Globus pallidus (tissue), 1 donor: ENCODE data around the gene ARID5B.

Source experiments
- DNase-seq: peaks from one replicate; pipeline ENCODE4 v3.0.0-alpha.2; 2015; ENCODE audit warnings: low spot score

ARID5B gene

DNA sequence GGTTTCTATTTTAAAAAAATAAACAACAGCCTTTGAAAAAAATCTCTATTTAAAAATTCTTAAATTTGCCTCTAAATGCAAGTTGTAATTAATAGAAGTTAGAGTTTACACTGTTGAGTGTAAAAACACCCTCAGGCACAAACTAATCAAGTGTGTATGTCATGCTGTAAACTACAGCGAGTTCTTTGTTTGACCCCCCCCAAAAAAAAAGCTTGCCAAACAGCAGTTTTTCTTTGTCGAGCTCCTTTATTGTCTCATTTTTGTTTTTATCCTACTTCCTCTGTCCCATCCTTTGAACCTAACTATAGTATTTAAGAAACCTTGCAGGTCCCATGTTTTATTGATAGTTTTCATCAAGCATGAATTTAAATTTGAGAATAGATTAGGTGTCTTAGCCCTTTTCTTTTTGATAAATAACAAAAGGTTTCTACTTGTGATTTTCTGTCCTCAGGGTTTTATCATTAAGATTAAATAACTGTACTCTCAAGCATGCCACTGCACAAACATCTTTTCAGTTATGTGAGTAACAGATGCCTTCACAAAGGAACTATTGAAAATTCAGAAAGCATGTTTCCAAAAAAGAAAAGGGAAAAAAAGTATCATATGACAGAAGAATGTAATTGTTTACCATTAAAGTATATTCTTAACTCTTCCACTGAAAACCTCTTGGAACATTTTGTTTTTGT is 176.0 kb downstream of the ARID5B start:
- DNase-seq: peak; percentile 52

DNA sequence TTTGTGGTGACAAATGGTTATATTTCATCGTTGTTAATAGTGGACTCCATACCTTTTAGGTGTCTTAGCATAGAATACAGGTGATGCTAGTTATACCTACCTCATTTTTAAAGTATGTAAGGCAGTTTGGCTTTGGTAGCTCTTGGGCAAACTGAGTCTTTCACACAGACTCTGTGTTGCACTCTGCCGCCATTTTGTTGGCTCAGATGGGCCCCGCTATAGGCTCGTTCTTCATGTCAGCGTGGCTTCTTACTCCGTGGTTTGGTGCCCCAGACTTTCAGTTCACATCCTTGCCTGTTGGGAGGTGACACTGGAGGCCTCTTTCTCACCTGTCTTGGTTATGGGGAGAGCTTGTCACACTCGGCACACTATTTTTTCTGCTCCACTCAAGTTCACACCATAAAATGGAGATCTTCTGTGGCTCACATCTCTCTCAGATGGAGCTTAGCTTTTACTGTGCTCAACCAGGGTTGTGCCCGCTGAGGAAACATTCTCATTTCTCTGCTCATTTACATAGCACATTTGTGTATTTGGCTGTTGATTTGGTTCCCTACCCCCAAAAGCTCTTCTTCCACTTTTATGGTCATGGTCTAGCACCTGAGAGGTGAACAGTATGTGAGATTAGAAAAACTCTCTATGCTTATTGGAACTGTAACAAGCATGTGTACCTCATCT is 178.5 kb downstream of the ARID5B start:
- no peak for DNase-seq

DNA sequence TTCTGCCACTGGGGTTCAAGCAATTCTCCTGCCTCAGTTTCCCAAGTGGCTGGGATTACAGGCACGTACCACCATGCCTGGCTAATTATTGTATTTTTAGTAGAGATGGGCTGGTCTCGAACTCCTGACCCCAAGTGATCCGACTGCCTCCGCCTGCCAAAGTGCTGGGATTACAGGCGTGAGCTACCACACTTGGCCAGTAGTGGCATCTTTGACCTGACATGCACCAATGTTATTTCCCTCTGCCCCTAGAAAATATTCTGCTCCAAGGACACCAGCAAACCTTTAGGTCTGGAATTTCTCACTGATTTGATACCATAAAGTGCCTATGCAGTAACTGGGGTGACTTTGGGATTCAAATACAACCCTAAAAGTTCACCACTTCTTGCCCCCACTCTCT is 179.4 kb downstream of the ARID5B start:
- no peak for DNase-seq

DNA sequence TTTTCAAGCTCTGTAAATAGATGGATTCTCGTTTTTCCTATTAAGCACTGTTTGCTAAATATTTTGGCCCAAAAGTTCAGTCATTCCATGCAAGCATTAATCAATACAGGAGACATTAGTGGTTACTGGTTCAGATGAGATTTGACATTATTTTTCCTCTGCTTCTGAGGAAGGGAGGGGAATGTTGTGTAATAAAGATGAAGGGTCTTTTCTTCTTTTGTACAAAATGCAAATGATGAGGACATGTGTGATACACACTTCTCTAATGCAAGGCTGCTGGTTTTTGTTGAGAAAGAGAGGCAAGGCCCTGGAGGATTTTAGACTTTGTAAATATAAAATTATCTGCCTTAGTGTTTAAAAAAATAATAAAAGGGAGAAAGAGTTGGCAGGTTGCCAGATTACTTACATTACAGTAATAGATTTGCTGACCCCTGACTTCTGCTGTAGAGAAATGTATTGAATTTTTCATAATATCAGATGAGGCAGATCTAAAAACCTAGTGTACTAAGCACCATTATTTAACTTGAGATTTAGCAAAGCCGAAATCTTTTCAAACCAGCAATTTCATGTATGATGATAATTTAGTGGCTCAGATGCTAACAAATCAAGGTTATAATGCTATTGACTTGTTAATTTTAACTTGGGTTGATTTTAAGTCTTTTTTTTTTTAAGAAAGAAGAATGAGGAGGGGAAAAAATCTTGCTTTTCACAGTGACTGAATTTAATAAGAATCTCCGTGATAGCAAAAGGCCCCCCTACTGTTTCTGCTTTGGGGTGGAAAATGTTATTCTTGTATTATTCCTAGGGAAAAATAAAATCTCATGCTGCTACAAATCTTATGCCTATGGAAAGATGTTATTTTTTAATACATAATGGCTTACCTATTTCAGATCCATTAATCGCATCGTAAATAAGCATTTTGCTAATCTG is 180.1 kb downstream of the ARID5B start:
- DNase-seq: no peak

DNA sequence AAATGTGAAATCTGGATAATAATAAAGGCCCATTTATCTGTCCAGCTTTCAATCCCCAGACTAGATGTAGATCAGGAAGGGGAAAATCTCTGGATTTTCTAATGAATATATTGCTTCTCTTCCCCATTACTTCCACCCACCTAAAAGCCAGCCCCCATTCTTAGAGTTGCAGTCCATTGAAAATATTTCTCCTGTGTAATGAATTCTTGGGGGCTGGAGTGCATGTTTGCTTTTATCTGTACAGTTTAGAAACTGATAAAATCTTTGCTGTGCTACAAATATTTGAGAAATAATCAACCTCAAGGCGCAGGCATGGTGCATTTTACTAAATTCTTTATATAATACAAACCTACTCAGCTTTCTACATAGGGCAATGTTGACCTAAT is 180.8 kb downstream of the ARID5B start:
- DNase-seq: no peak

DNA sequence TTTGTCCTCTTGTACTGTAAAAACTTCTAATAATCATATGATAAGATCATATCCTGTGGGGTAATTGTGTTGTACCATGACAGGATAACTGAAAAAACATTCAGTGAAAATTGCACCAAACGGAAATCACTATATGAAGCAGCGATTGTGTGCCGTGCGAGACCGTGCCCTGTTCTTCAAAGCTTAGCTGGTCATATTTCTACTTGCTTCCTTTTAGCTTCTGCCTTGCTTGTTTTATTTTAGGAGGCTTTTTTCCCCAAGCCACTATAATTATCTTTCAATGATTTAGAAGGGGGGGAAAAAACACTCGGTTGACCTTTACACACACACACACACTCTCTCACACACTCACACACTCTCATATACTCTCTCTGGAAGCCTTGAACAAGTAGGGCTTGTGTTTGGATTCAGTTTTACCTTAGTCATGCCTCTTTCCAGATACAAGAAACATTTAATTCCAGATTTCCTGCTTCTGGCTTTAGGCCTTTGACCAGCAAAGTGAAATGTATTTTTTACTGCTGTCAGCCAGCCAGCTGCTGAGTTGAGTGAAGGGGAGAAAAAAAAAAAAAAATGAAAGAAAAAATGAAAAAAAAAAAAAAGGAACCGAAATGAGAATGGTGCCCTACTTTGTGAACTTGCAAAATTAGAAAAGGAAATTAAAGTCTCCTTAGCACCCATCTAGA is 181.4 kb downstream of the ARID5B start:
- DNase-seq: peak; percentile 39

DNA sequence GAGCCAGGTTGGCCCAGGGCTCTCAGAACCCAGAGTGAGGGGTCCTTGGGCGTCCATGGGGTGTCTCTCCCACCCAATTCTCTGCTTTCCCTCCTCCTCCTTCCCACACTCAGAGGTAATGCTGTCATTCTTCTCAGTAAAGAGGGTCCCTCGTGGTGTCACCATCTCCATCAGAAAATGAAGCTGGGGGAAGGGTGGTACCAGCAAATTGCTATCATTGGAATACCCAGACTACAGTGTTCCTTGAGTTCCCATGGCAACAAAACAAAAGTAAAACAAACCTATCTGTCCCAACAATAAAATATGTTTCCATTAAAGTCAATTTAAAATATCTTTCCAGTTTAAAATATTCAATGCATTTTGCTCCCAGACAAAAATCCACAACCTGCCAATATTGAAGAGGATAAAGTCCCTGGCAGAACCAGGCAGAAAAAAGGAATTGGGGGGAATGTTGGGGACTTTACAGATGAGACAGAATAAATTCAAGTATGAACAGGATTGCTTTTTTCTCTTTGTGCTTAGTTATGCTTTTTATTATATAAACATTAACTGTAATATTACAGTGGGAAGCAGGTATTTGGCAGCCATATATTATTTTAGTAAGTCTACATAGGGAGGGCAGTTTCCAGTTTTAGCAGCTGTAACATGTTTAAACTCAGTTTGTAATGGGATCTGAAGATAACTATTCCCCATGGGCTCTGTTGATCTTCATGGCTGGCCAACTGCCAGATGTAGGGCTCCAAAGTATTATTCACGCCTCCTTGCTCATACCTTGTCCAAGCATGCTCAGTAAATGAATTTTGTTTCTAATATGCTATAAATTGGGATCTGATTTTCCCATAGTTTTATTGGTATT is 182.1 kb downstream of the ARID5B start:
- DNase-seq: no peak

DNA sequence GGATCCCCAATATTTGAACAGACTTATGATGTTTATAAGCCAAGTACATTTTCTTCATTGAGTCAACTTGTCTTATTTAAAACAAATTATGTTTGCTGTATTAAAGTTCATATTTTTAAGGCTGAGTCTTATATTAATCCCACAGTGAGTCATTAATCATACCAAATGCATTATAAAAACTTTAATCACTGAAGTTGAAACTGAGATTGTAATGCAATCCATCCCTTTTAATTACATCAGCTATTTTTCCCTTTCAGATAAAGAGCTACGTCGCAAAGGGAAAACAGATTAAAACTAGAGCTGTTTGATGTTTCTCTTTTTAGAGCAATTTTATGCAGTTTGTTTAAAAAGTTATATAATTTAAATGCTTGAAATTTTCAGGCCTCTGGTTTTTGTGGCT is 183.0 kb downstream of the ARID5B start:
- DNase-seq: no peak

DNA sequence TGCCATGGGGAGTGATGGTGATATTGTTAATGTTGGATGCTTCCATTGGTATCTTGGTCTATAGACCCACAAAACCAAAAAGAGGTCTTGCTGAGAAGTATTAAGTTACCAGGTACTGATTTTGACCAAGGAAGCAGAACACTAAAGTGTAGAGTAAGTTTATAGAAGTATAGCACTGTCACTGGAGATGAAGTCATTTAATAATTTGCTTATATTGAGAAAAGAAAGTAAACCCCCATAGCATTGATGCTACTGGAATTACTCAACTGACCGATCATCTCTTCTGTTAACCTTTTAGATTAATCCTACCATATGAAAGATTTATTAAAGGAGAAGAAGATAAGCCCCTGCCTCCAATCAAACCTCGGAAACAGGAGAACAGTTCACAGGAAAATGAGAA is 183.9 kb downstream of the ARID5B start:
- DNase-seq: no peak

DNA sequence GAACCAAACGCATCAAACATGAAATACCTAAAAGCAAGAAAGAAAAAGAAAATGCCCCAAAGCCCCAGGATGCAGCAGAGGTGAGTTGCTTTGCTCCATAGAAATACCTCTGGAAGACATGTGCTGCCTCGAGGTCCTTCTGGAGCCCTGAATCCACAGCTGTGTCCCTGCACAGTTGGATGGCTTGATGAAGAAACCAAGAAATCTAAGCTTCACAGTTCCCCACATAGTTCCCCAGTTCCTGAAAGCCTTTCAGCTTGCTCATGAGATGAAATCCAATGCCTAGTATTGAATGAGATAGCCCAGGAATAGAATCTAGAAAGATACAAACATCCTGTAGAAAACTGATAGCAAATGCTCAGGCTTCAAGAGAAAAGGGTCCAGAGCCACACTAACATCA is 184.3 kb downstream of the ARID5B start:
- DNase-seq: no peak

DNA sequence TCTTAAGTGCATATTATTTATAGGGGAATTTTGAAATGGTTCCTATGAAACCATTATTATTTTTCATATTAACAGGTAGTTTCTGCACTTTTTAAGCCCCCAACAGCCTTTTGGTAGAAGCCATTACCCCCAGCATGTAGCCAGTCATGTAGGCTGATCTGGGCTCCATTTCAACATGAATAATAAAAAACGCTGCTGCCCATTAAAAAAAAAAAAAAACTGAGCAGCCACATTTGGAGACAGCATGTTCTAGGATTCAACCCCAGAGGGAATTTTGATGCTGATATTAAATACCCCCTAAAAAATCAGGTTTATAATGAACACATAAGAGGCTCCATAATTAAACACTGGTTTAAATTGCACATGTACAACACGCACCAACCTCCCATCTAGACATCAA is 185.8 kb downstream of the ARID5B start:
- DNase-seq: no peak

DNA sequence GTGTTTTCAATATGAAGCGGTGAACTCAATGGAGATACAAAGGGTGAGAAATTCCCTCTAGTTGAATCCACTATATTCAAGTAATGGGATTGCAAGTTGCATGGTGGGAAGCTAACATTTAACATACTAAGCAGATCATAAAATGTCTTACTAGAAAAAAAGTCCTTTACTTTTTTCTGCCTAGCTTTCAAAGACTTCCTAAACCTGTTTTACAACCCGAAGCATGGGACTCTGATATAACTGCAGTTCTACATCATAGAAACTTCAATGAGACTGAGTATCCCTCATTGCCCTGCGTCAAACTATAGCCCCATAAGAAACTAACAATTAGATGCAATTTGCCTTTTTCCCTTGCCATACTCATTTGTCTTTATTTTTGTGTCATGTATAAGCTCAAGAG is 187.3 kb downstream of the ARID5B start:
- no peak for DNase-seq

DNA sequence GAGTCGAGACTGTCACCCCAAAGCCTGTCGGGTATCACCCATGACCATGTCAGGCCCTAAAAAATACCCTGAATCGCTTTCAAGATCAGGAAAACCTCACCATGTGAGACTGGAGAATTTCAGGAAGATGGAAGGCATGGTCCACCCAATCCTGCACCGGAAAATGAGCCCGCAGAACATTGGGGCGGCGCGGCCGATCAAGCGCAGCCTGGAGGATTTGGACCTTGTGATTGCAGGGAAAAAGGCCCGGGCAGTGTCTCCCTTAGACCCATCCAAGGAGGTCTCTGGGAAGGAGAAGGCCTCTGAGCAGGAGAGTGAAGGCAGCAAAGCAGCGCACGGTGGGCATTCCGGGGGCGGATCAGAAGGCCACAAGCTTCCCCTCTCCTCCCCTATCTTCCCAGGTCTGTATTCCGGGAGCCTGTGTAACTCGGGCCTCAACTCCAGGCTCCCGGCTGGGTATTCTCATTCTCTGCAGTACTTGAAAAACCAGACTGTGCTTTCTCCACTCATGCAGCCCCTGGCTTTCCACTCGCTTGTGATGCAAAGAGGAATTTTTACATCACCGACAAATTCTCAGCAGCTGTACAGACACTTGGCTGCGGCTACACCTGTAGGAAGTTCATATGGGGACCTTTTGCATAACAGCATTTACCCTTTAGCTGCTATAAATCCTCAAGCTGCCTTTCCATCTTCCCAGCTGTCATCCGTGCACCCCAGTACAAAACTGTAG is 191.0 kb downstream of the ARID5B start:
- DNase-seq: no peak

DNA sequence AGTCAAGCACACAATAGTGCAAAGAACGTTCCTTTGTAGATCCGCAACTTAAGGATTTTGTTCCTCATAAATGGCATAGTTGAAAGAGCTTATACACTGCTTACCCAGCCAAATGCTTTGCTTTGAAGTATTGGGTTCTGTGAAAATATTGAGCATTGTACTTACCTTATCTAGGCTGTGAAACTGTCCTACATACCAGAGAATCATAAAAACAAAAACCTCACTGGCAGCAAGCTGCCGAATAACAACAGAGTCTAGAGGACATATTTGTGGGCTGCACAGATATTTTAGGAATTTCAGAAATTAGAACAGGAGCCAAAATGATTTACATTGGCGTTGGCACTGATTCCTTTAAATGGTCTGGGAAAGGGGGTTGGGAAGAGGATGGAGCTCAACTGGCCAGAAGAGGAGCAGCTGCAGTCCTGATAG is 192.4 kb downstream of the ARID5B start:
- no peak for DNase-seq

DNA sequence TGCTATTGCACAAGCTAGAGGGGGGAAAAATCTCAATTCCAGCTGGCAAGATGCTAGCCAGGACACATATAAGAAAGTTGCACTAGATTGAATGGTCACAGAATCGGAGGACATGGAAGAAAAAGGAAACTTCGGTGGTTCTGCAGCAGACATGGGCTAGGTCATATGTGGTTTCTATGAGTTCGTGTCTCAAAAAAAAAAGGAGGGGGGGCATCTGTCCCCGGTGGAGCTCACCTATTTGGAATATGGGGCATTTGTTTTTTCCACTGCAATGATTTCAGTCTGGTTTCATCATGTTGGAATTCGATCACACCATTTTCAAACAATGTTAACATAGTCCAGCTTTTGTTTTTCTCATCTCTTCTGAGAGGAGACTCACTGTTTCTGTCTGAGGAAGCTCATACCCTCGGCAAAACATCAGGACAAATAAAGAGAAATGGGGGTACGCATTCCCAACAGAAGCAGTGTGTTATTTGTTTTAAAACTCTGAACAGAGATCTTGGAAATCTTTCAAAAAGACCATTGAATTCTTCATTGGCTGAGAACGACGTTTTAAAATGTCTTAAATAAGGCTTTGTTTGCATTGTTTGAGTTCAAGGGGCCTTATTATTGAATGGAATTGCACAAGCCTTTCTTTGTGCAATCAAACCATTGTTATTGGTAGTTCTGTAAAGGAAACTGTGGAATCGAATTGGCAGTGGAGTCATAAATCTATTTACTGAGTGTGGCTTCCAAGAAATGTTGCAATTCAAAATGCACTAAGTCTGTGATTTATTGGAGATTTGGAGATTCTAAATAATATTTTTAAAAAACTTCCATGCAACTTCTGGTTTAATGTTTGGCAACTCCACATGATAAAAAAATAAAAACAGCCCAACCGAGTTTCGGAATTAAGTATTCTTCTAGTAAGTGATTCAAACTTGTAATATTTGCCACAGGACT is 194.0 kb downstream of the ARID5B start:
- peak; percentile 88 for DNase-seq

DNA sequence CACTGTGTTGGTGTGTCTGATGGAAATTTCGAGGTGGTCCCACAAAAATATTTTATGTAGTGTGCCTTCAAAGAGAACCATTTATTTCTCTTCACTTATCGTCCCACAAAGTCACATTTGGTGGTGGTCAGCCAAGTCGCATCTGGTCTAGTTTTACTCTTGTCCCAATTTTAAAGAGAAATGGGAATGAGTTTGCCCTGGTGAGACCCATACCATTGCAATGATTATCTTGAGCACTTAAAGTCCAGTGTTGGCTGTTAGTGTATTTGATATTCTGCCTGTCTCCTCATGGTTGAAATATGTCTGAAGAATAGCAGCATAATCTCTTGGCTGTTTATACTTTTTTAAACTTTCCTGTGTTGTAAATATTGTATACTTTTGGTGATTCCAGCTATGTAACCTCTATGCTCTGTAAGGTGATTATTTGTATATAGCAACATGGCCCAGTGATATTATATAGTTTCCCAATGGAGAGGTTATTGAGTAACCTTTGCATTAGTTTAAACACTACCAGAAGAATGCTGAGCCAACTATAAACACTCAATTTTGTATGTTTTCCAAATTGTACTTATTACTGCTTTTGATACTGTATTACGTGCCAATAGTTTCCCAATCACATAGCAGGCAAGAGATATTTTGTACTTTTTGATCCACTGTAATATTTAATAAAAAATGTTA is 194.9 kb downstream of the ARID5B start:
- DNase-seq: no peak

DNA sequence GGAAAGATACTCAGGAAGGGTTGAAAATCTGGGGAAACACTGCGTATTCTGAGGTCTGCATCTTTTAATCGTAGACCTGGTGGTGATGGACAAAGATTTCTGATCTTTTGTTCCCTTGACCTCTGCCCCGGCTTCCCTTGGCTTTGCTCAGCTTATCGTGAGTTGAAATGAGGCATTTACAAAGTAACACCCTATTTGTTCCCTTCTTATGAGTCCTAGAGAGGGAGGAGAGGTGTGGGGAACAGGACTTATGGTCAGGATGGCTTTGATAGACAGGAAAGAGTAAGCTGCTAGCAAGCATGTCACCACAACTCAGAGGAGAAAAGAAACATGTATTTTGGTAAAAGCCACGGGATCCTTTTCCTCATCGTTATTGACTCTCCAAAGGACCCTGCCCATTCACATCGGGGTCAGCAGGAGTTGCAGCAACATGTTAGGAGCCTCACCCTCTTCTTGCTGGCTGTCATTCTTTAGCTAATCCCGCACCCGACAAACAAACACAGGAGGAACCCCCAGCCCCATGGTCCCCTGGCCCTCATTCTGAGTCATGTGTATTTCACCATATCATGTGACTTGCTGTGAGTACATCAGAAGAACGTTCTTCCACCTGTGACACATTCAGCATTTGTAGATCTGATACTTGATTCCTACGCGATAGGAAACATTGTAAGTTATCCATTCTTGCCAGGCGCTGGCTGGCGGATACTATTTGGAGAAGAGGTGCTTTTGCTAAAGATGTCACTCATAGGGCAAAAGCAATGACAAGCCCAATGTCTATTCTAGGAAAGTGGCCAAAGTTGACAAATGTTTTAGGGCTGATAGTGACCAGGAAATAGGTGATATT is 197.0 kb downstream of the ARID5B start:
- no peak for DNase-seq

DNA sequence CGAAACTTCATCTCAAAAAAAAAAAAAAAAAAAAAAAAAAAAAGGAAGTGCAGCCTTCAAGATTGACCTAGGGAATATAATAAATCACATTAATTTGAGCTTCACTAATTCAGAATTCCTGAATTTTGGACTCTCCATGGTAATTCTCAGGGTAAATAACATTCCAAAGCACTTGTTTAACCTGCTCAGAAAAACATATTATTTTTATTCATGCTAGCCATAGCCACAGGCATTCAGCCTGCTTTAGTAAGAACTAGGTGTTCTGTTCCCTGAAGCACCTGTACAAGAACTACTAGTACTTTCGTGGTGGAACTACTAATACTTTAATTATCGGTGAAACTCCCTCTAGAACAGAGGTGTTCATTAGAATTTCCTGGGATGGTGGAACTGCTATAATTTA is 197.8 kb downstream of the ARID5B start:
- no peak for DNase-seq
